A673 (cell line): Measurements from ENCODE around the gene PRSS21. TPM values are rescaled to one million over a fixed set of nuclear protein-coding genes. Genes with fewer than 3 reads are reported as not detected.
A peak's percentile ranks its signal among the peaks of the same experiment; 100 is the strongest.

ENCODE experiments used
- BruUV-seq: library from RNA; stranded (reverse); fragments of 400-500 nt; replicated peaks from 2 replicates; lab custom pipeline; 2021; lab: Mats Ljungman, UMichigan
- CTCF ChIA-PET: fragments of 300-600 bp; sonication (Branson Sonifier 250); formaldehyde crosslinking; loops from one replicate; lab custom pipeline; 2022; ENCODE audit warnings: antibody characterized with exemption; lab: Charles Lee
- POLR2A ChIA-PET: fragments of 300-600 bp; sonication (Branson Sonifier 250); formaldehyde crosslinking; loops from one replicate; lab custom pipeline; 2022; ENCODE audit warnings: antibody characterized with exemption; ENCODE audit not compliant: low non-redundant PET; lab: Charles Lee
- DNase-seq: peaks from one replicate; pipeline ENCODE4 v3.0.0-alpha.2; 2015; ENCODE audit warnings: low spot score
- H3K27ac ChIP-seq: fragments of 200-600 bp; sonication (generic); 2 replicates; pipeline ENCODE4 v1.5.1; 2016; ENCODE audit warnings: mixed run types, low read depth, mild to moderate bottlenecking, mixed read lengths, antibody characterized with exemption, low read length; ENCODE audit not compliant: poor library complexity, severe bottlenecking
- H3K27me3 ChIP-seq: fragments of 200-600 bp; sonication (generic); replicated peaks from 2 replicates; pipeline ENCODE4 v1.6.1; 2017; ENCODE audit warnings: mixed run types, low read depth, mild to moderate bottlenecking, mixed read lengths, antibody characterized with exemption, low read length; ENCODE audit not compliant: insufficient read depth, poor library complexity
- H3K36me3 ChIP-seq: fragments of 200-600 bp; sonication (generic); 2 replicates; pipeline ENCODE4 v1.6.1; 2016; ENCODE audit warnings: mixed run types, mild to moderate bottlenecking, mixed read lengths, antibody characterized with exemption, low read length; ENCODE audit not compliant: insufficient read depth, poor library complexity, severe bottlenecking
- H3K4me1 ChIP-seq: fragments of 200-600 bp; sonication (generic); 2 replicates; pipeline ENCODE4 v1.6.1; 2017; ENCODE audit warnings: mixed run types, mild to moderate bottlenecking, mixed read lengths, antibody characterized with exemption, low read length; ENCODE audit not compliant: insufficient read depth, poor library complexity, severe bottlenecking
- H3K4me3 ChIP-seq: fragments of 200-600 bp; sonication (generic); 2 replicates; pipeline ENCODE4 v1.5.1; 2016; ENCODE audit warnings: low read depth, mixed run types, mild to moderate bottlenecking, mixed read lengths, low read length; ENCODE audit not compliant: poor library complexity, severe bottlenecking
- H3K9me3 ChIP-seq: fragments of 200-600 bp; sonication (generic); 2 replicates; pipeline ENCODE4 v1.6.1; 2016; ENCODE audit warnings: mixed run types, low read depth, mild to moderate bottlenecking, mixed read lengths, antibody characterized with exemption, low read length; ENCODE audit not compliant: poor library complexity, severe bottlenecking
- EZH2 ChIP-seq: fragments of 200-600 bp; sonication (generic); IDR thresholded peaks from 2 replicates; pipeline ENCODE4 v1.6.1; 2017; ENCODE audit warnings: borderline replicate concordance, low read depth, mild to moderate bottlenecking, mixed read lengths, antibody characterized with exemption, low read length; ENCODE audit not compliant: poor library complexity, severe bottlenecking
- intact Hi-C: fragments of 100-400 bp; cut with micrococcal nuclease; formaldehyde crosslinking; loops from one replicate; pipeline ENCODE4 v1.10.0; 2022; ENCODE audit not compliant: unreplicated experiment
- total RNA-seq: library from RNA; stranded (reverse); gene quantifications from 2 replicates; pipeline ENCODE4 v1.2.3, GENCODE V29; 2021
- TF ChIP-seq, protein P1 (sequence below): fragments of 300-800, 200-600 bp; sonication (generic); conservative IDR thresholded peaks from 2 replicates; pipeline ENCODE4 v1.5.1; 2017; ENCODE audit warnings: low read depth, mild to moderate bottlenecking, antibody characterized with exemption, low read length, moderate library complexity, mixed read lengths

Gene PRSS21
- total RNA-seq, 1 experiment from 2014 or later = not detected

DNA sequence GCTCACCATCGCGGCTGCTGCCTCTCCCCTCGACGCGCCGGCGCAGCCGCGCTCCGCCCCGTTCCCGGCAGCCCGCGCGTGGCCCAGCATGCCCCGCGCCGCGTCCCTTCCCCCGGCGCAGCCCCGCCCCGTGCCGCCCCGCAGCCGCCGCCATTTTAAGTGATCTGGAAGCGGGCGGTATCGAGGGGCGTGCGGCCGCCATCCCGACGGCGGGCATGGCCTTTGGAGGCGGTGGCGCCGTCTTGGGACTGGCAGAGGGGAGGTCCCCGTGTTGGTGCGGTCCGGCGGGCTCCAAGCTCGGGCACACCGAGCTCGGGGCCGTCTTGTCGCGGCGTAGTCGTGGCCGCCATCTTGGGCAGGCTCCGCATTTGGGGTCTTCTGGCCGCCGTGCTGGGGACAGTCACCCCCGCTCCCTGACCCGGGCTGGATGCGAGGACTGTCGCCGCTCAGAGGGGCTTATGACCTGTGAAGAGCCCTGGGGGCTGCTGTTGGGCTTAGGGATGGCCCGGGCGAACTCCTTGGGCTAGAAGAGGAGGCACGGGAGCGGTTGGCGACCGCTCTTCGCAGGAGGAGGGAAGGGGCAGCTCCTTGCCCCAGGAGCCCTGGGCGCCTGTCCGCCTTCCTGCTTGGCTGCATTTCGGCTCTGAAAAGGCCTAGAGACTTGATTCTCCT, 39.7 kb upstream of the PRSS21 start, which contains the start of gene ELOB:
Gene ELOB, minus strand, starts transcription at position 50 of the 672 bp plus-strand sequence. Its CDS starts 41 bp downstream, at position 9.
- peak; percentile 92 for DNase-seq
- intact Hi-C loops = no loop called here

DNA sequence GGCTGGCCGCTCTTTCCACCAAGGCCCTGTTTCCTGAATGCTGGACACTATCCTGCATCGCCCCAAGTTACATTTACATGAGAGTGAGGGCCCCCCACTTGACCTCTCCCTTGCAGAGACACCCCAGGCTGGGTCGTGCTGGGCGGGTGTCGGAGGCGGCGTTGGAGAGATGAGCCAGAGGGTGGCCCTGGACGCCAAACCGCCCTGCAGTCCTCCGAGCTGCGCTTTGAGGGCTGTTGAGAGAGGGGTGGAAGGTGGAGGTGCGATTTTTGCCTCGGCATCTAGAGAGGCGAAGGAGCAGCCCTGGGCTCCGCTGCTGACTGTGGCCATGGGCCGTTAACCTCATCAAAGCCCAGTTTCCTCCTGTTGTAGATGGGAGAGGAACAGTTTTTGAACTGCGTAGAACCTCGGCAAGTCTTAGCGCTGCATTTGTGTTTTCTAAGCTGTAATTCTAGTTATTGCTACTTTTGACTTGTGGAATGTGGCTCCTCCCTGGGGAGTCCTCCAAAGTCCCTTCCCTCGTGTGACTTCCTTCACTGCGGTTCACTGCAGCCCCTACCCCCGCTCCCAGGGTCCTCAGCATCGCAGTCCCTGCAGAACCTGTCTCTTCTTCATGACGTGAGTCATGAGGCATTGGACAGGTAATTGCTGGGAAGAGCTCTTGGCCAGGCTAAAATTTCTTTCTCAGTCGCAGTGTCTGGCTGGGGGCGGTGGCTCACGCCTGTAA, 39.0 kb upstream of the PRSS21 start:
- BruUV-seq = no TSS peak
- Histone ChIP-seq H3K36me3 (peaks cover 17% of the 10 kb centered on the region), H3K4me3 (peak overlapping the region; percentile 92), H3K4me1 (peaks cover 3% of the 10 kb centered on the region), H3K27ac (peak overlapping the region; percentile 100), H3K27me3 (no peaks in the 10 kb centered on the region), H3K9me3 (no peaks in the 10 kb centered on the region)
- DNase-seq = no peak
- ChIA-PET POLR2A (no interaction called here), CTCF (no interaction called here)
- TF ChIP-seq EZH2 = no peak
- TF ChIP-seq, protein P1, sequence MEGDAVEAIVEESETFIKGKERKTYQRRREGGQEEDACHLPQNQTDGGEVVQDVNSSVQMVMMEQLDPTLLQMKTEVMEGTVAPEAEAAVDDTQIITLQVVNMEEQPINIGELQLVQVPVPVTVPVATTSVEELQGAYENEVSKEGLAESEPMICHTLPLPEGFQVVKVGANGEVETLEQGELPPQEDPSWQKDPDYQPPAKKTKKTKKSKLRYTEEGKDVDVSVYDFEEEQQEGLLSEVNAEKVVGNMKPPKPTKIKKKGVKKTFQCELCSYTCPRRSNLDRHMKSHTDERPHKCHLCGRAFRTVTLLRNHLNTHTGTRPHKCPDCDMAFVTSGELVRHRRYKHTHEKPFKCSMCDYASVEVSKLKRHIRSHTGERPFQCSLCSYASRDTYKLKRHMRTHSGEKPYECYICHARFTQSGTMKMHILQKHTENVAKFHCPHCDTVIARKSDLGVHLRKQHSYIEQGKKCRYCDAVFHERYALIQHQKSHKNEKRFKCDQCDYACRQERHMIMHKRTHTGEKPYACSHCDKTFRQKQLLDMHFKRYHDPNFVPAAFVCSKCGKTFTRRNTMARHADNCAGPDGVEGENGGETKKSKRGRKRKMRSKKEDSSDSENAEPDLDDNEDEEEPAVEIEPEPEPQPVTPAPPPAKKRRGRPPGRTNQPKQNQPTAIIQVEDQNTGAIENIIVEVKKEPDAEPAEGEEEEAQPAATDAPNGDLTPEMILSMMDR = no peak
- intact Hi-C loops = no loop called here

More for the DNA sequence above, 39.7 kb upstream of the PRSS21 start, which contains the start of gene ELOB:
- TSS peak; percentile 76 for BruUV-seq
- TF ChIP-seq EZH2 = no peak
- TF ChIP-seq, protein P1 = no peak
- Histone ChIP-seq H3K9me3 (no peaks in the 10 kb centered on the region), H3K27me3 (no peaks in the 10 kb centered on the region), H3K4me3 (peak within 1 kb of the TSS; percentile 92), H3K27ac (peak within 1 kb of the TSS; percentile 100), H3K36me3 (peaks cover 23% of the 10 kb centered on the region), H3K4me1 (peaks cover 3% of the 10 kb centered on the region)
- ChIA-PET CTCF (no interaction called here), POLR2A (interaction anchor here (0.6 kb wide), 1 partner anchor 25 kb away, joined by 3 read pairs; the partner anchor contains the start of gene SRRM2)

DNA sequence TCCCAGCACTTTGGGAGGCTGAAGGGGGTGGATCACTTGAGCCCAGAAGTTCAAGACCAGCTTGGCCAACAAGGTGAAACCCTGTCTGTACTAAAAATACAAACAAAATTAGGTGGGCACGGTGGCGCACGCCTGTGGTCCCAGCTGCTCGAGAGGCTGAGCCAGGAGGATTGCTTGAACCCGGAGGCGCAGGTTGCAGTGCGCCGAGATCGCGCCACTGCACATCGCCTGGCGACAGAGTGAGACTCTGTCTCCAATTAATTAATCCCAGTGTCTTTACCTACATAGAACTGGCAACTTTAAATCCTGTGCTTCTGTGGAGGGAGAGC, 38.4 kb upstream of the PRSS21 start:
- intact Hi-C loops = no loop called here
- TF ChIP-seq, protein P1 = no peak
- TF ChIP-seq EZH2 = no peak
- peaks cover 3% of the 10 kb centered on the region for H3K4me1 ChIP-seq
- POLR2A ChIA-PET = no interaction called here
- H3K27me3 ChIP-seq = no peaks in the 10 kb centered on the region
- H3K27ac ChIP-seq = peak overlapping the region; percentile 100
- DNase-seq = no peak
- no TSS peak for BruUV-seq
- peaks cover 11% of the 10 kb centered on the region for H3K36me3 ChIP-seq
- CTCF ChIA-PET = no interaction called here
- H3K9me3 ChIP-seq = no peaks in the 10 kb centered on the region
- peak overlapping the region; percentile 92 for H3K4me3 ChIP-seq
